Measurements from ENCODE around the gene SKIC2. TPM values are rescaled to one million over a fixed set of nuclear protein-coding genes. Genes with fewer than 3 reads are reported as not detected.
"Not testable (repeated sequence)": the region's sequence is repeated elsewhere in the genome, so short reads cannot be mapped to it uniquely, and the experiment has no call there.

Gene SKIC2
- total RNA-seq, 1 donor from 2014 or later: 64.2 TPM

DNA sequence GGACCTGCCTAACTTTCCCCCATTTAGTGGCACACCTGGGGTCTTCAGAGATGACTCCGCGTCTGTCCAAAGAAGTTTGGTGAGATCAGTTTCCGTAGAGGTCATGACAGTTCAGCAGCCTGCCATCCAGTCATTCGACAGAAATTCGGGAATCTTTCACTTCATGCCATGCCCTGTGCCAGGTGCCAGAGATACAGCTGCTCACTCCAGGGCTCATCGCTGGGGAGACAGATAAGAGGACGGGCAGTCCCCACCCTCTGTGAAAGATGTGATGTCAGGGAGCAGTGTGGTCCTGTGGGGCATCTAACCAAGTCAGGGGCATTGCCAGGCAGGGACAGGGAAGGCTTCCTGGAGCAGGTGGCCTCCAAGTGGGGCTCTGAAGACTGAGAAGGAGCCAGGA lies 44.3 kb downstream of the SKIC2 start:
- DNase-seq; H3K27me3 ChIP-seq (ENCODE audit: low read depth); H3K4me3 ChIP-seq; intact Hi-C loops (cut with DNase I); H3K36me3 ChIP-seq; ATAC-seq; H3K27ac ChIP-seq; H3K4me1 ChIP-seq; H3K9me3 ChIP-seq: not testable (repeated sequence)

DNA sequence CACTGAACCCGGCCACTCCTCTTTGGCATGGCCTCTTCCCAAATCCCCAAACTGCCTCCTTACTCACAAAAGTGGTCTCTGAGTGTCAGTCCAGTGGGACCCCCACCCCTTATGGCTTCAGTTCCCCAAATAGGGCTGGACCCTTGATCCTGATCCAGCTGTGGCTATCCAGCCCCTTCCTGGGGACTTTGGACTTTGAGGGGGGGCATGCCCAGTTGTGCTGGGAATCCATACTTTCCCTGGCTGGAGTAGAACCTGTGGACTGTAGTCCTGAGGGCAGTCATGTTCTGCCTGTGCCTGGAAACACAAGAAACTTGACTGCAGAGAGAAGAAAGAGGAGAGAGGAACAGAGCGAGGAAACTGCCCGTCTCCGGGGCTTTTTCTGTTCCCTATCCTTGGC lies 45.4 kb downstream of the SKIC2 start:
- DNase-seq: peak; percentile 3
- H3K36me3 ChIP-seq; H3K4me3 ChIP-seq; H3K27me3 ChIP-seq (ENCODE audit: low read depth); H3K27ac ChIP-seq; intact Hi-C loops (cut with DNase I); H3K4me1 ChIP-seq; H3K9me3 ChIP-seq; ATAC-seq: not testable (repeated sequence)

DNA sequence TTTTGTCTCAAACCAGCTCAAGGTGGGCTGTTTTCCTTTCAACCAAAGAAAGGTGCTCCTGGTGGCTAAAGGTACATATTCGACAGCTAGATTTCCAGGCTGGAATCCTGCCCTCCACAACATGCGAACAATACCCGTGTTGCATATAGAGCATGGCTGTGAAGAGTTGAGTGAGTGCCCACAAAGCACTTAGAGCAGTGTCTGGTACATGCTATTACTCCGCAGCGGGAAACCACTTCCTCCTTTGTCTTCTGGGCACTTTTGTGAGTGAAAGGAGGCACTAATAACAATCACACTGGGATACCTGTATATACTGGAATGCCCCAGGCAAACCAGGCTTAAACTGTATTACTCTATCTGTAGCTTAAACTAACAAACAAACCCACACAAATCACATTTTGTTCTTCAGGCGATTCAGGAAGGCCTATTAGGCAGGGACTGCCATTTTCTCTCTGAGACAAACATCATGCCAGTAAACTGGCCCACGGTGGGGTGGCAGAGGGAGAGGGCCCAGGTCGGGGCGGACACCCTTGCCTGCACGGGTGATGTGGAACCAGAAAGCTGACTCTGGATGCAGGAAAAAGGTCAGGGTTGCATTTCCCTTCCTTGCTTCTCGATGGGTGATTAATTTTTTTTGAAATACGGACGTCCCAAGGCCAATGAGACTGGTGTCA lies 46.0 kb downstream of the SKIC2 start:
- peak; percentile 51 to 57 for ATAC-seq

DNA sequence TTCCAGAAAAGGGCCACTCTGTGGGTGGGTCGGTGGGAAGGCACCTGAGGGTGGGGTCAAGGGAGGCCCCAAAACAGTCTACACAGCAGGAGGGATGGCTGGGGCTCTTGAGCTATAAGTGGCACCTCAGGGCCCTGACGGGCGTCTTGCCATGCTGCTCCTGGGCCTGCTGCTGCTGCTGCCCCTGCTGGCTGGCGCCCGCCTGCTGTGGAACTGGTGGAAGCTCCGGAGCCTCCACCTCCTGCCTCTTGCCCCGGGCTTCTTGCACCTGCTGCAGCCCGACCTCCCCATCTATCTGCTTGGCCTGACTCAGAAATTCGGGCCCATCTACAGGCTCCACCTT lies 46.5 kb downstream of the SKIC2 start:
- H3K36me3 ChIP-seq; H3K9me3 ChIP-seq; ATAC-seq; H3K27ac ChIP-seq; H3K27me3 ChIP-seq (ENCODE audit: low read depth); intact Hi-C loops (cut with DNase I); H3K4me1 ChIP-seq; H3K4me3 ChIP-seq: not testable (repeated sequence)
- DNase-seq: peak; percentile 54

More for the DNA sequence above, 46.0 kb downstream of the SKIC2 start:
- H3K36me3 ChIP-seq; H3K4me1 ChIP-seq; H3K27ac ChIP-seq; H3K27me3 ChIP-seq (ENCODE audit: low read depth); H3K4me3 ChIP-seq; H3K9me3 ChIP-seq; intact Hi-C loops (cut with DNase I); DNase-seq: not testable (repeated sequence)

DNA sequence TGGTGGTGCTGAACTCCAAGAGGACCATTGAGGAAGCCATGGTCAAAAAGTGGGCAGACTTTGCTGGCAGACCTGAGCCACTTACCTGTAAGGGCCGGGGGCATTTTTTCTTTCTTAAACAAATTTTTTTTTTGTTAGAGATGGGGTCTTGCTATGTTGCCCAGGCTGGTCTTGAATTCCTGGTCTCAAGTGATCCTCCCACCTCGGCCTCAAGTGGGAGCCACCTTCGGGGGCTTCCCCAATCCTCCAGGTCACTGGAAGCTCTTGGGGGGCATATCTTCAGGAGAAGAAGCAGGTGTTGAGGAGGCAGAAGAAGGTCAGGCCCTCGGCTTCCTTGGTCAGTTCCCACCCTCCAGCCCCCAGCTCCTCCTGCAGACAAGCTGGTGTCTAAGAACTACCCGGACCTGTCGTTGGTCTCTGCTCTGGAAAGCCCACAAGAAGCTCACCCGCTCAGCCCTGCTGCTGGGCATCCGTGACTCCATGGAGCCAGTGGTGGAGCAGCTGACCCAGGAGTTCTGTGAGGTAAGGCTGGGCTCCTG lies 47.1 kb downstream of the SKIC2 start:
- H3K27me3 ChIP-seq (ENCODE audit: low read depth); intact Hi-C loops (cut with DNase I); H3K9me3 ChIP-seq; H3K36me3 ChIP-seq; ATAC-seq; H3K4me3 ChIP-seq; H3K27ac ChIP-seq; H3K4me1 ChIP-seq: not testable (repeated sequence)
- peak; percentile 14 for DNase-seq

DNA sequence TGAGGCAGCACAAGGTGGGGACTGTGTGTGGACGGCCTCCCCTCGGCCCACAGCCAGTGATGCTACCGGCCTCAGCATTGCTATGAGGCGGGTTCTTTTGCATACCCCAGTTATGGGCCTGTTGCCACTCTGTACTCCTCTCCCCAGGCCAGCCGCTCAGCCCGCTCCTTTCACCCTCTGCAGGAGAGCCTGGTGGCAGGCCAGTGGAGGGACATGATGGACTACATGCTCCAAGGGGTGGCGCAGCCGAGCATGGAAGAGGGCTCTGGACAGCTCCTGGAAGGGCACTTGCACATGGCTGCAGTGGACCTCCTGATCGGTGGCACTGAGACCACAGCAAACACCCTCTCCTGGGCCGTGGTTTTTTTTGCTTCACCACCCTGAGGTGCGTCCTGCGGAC lies 48.1 kb downstream of the SKIC2 start:
- intact Hi-C loops (cut with DNase I); ATAC-seq; H3K27me3 ChIP-seq (ENCODE audit: low read depth): not testable (repeated sequence)

DNA sequence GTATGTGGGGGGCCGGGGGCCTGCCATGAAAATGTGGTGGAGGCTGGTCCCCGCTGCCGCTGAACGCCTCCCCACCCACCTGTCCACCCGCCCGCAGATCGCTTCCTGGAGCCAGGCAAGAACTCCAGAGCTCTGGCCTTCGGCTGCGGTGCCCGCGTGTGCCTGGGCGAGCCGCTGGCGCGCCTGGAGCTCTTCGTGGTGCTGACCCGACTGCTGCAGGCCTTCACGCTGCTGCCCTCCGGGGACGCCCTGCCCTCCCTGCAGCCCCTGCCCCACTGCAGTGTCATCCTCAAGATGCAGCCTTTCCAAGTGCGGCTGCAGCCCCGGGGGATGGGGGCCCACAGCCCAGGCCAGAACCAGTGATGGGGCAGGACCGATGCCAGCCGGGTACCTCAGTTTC lies 49.1 kb downstream of the SKIC2 start:
- H3K27me3 ChIP-seq (ENCODE audit: low read depth); H3K27ac ChIP-seq; H3K36me3 ChIP-seq; ATAC-seq; intact Hi-C loops (cut with DNase I); H3K4me3 ChIP-seq; H3K4me1 ChIP-seq; H3K9me3 ChIP-seq: not testable (repeated sequence)
- DNase-seq: peak; percentile 24

More for the DNA sequence above, 48.1 kb downstream of the SKIC2 start:
- H3K27ac ChIP-seq, H3K9me3 ChIP-seq, H3K36me3 ChIP-seq, H3K4me3 ChIP-seq, H3K4me1 ChIP-seq: not testable (repeated sequence)
- peak; percentile 7 for DNase-seq

DNA sequence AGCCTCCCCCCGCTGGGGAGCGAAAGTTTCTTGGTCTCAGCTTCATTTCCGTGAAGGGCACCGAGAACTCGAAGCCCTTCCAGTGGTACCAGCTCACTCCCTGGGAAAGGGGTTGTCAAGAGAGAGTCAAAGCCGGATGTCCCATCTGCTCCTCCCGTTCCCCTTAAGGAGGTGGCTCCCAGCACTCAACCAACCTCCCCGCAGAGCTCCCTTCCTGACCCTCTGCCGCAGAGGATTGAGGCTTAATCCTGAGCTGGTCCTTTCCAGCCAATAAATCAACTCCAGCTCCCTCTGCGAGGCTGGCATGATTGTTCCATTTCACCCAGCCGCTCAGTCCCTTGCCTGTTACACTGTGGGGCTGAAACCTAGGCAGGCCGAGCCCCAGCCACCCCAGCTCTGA lies 49.6 kb downstream of the SKIC2 start:
- H3K9me3 ChIP-seq; H3K4me1 ChIP-seq; H3K4me3 ChIP-seq; intact Hi-C loops (cut with DNase I); ATAC-seq; H3K27ac ChIP-seq; H3K36me3 ChIP-seq; H3K27me3 ChIP-seq (ENCODE audit: low read depth): not testable (repeated sequence)
- DNase-seq: peak; percentile 10

DNA sequence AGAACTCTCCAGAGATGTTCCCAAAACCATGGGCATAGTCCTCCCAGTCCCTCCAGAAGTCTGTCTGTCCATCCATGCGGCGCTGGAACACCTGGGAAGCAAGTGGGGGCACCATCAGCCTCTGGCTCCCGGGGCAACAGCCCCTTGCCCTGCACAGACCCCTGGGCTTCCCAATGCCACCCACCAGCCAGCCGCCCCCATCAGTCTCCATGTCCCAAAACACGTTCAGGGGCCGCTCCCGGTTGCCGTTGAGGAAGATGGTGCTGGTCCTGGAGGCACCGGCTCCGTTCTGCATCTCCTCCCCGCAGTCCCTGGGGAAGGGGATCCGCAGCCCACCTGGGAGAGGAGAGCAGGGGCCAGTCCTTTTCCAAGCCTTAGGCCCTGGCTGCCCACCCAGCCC lies 50.6 kb downstream of the SKIC2 start:
- H3K4me3 ChIP-seq; H3K36me3 ChIP-seq; H3K4me1 ChIP-seq; H3K9me3 ChIP-seq; ATAC-seq; H3K27ac ChIP-seq; intact Hi-C loops (cut with DNase I); H3K27me3 ChIP-seq (ENCODE audit: low read depth): not testable (repeated sequence)
- peak; percentile 28 for DNase-seq

DNA sequence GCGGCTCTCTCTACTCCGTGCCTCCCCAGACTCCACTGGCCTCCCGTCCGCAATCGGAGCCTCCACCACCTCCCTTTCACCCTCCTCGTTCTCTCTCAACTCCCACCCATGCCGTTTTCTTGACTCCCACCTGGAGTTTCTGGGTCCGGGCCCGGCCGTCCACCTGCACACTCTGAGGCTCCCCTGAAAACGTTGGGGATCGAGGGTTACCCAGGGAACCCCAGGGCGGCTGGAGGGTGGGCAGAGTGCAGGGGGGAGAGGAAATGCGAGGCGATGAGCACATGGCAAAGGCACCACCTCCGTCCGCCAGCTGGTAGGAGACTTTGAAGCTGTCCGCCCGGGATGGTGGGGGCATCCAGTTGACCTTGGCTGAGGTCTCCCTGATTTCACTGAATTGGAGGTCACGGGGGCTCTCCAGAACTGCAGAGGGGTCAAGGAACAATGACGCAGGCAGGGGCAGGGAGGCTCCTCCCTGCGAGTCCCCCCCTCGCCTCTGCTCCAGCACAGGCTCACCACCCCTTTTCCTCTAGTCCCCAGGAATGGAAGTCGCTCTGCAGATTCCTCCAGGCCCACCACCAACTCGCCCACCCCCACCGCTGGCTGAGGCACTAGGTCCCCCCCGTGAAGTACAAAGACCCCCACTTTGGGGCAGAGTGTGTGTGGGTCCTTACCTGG lies 52.0 kb downstream of the SKIC2 start:
- intact Hi-C loops (cut with DNase I): not testable (repeated sequence)

DNA sequence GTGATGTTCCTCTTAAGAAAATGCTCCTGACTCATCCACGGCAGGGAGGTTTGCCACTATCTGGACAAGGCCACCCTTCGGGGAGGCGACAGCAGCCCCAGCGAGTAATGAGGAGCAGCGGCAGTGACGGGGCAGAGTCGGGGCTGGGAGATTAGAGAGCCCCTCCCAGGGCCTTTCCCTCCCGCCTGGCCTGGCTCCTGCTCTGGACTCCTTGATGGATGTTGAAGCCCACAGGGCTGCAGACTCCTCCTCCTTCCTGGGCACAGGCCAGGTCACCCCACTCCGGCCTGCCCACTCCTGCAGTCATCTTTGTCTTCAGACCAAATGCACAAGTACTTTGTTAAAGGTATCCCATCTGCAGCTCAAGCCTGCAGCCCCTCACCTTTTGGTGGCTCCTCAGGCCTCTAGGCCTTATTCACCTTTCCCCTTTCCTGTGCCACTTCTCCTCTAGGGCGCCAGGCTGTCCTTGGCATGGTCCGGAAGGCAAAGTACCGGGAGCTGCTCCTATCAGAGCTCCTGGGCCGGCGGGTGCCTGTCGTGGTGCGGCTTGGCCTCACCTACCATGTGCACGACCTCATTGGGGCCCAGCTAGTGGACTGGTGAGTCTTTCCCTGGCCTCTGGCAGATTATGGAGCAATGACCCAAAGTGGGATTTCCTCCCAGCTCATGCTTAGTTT lies 54.1 kb downstream of the SKIC2 start:
- peak; percentile 42 for DNase-seq
- ATAC-seq: not testable (repeated sequence)

More for the DNA sequence above, 52.0 kb downstream of the SKIC2 start:
- not testable (repeated sequence) for H3K4me3 ChIP-seq; H3K36me3 ChIP-seq; H3K27me3 ChIP-seq (ENCODE audit: low read depth); H3K27ac ChIP-seq; H3K9me3 ChIP-seq; H3K4me1 ChIP-seq; ATAC-seq
- peak; percentile 23 for DNase-seq

DNA sequence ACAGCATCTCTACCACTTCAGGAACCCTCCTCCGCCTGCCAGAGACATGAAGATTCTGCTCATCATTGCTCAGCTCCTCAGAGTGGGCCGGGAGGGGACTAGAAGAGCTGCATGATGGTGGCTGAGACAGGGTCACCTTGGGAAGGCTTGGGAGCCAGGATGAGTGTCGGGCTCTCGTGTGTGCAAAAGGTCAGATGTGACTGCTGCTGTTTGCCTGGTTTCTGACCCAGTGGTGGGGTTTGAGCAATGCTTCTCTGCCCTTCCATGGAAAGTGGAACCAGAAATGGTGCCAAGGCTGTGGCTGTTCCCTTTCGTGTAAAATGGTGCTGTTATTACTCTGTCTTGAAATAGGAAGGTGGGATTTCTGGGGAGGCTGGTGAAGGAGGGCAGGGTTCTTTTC lies 54.8 kb downstream of the SKIC2 start:
- DNase-seq; ATAC-seq; H3K36me3 ChIP-seq; H3K4me3 ChIP-seq; intact Hi-C loops (cut with DNase I); H3K27ac ChIP-seq; H3K27me3 ChIP-seq (ENCODE audit: low read depth); H3K4me1 ChIP-seq; H3K9me3 ChIP-seq: not testable (repeated sequence)

More for the DNA sequence above, 54.1 kb downstream of the SKIC2 start:
- H3K27me3 ChIP-seq (ENCODE audit: low read depth); H3K9me3 ChIP-seq; H3K36me3 ChIP-seq; H3K4me3 ChIP-seq; H3K27ac ChIP-seq; H3K4me1 ChIP-seq; intact Hi-C loops (cut with DNase I): not testable (repeated sequence)

DNA sequence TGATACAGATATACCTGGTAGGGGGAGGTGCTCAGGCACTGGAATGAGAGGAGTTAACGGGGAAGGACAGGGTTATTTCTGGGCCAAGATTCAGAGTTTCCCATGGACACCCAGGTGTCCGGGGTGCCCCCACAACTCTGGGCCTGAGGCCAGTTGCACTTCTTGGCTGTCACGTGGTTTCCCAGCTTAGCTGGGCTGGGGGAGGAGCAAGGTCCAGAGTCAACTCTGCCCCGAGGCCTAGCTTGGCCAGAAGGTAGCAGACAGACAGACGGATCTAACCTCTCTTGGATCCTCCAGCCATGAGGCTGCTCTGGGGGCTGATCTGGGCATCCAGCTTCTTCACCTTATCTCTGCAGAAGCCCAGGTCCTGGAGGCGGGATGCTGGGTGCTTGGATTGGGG lies 55.6 kb downstream of the SKIC2 start, which contains the start of gene C4B:
TSS of gene C4B (plus strand) at position 249 of the 400 bp plus-strand sequence. CDS start at position 300, 51 bp downstream.
- DNase-seq; H3K4me1 ChIP-seq; H3K27me3 ChIP-seq (ENCODE audit: low read depth); H3K27ac ChIP-seq; H3K36me3 ChIP-seq; H3K9me3 ChIP-seq; H3K4me3 ChIP-seq; intact Hi-C loops (cut with DNase I): not testable (repeated sequence)
- peak; percentile 64 to 76 for ATAC-seq

Measured in lower lobe of right lung (tissue), 2 donors.